Ramos (cell line): Measurements from ENCODE around the gene YPEL5.
"Not testable (repeated sequence)": the region's sequence is repeated elsewhere in the genome, so short reads cannot be mapped to it uniquely, and the experiment has no call there.

ENCODE experiments used
- in situ Hi-C: fragments of 300-500 bp; cut with MboI; formaldehyde crosslinking; loops from one replicate; pipeline ENCODE4 v1.14.3; 2022; ENCODE audit warnings: low sequenced_read_pairs; ENCODE audit not compliant: unreplicated experiment

The YPEL5 gene

GRCh38 chr2:30146337-30147195 is at the start of gene YPEL5:
Gene YPEL5, plus strand, starts transcription at chr2:30147007. Its CDS starts 9,645 bp downstream, at chr2:30156652.
- in situ Hi-C loops = no loop called here

- in situ Hi-C loops = no loop called here
Measured at GRCh38 chr2:30098266-30099005, 48.4 kb upstream of the YPEL5 start.

GRCh38 chr2:30099366-30099765 is 47.4 kb upstream of the YPEL5 start:
- in situ Hi-C loops = not testable (repeated sequence)

- in situ Hi-C loops = not testable (repeated sequence)
Measured at GRCh38 chr2:30100691-30101090, 46.1 kb upstream of the YPEL5 start.

GRCh38 chr2:30104307-30104706 is 42.5 kb upstream of the YPEL5 start:
- in situ Hi-C loops = no loop called here

GRCh38 chr2:30105556-30105955 is 41.3 kb upstream of the YPEL5 start:
- in situ Hi-C loops = no loop called here

GRCh38 chr2:30106543-30106942 is 40.3 kb upstream of the YPEL5 start:
- in situ Hi-C loops = no loop called here

GRCh38 chr2:30108192-30108591 is 38.6 kb upstream of the YPEL5 start:
- in situ Hi-C loops = no loop called here

GRCh38 chr2:30108851-30109250 is 38.0 kb upstream of the YPEL5 start:
- in situ Hi-C loops = no loop called here

GRCh38 chr2:30109856-30110255 is 37.0 kb upstream of the YPEL5 start:
- in situ Hi-C loops = no loop called here

GRCh38 chr2:30110773-30111172 is 36.0 kb upstream of the YPEL5 start:
- in situ Hi-C loops = no loop called here

- in situ Hi-C loops = not testable (repeated sequence)
Measured at GRCh38 chr2:30111186-30111585, 35.6 kb upstream of the YPEL5 start.

- in situ Hi-C loops = no loop called here
Measured at GRCh38 chr2:30112561-30112960, 34.2 kb upstream of the YPEL5 start.

GRCh38 chr2:30113617-30114293 is 33.1 kb upstream of the YPEL5 start:
- in situ Hi-C loops = no loop called here

- in situ Hi-C loops = no loop called here
Measured at GRCh38 chr2:30115141-30115980, 31.4 kb upstream of the YPEL5 start.

GRCh38 chr2:30115981-30116285 is 30.9 kb upstream of the YPEL5 start:
- in situ Hi-C loops = no loop called here

- in situ Hi-C loops = no loop called here
Measured at GRCh38 chr2:30122362-30122761, 24.4 kb upstream of the YPEL5 start.

- in situ Hi-C loops = no loop called here
Measured at GRCh38 chr2:30127016-30127893, 19.6 kb upstream of the YPEL5 start.

GRCh38 chr2:30134582-30134981 is 12.2 kb upstream of the YPEL5 start:
- in situ Hi-C loops = no loop called here
